OCI-LY7 (cell line): Measurements from ENCODE around the gene SUN2.

ENCODE experiments used
- CTCF ChIP-seq: fragments of 200-600 bp; sonication (generic); conservative IDR thresholded peaks from 2 replicates; pipeline ENCODE4 v1.5.1; 2014; ENCODE audit warnings: mild to moderate bottlenecking, antibody characterized with exemption, low read length, moderate library complexity, mixed read lengths
- EZH2phosphoT487 ChIP-seq: fragments of 200-600 bp; sonication (generic); IDR thresholded peaks from 2 replicates; pipeline ENCODE4 v1.6.1; 2018; ENCODE audit warnings: low read depth, borderline replicate concordance, mild to moderate bottlenecking, mixed run types, antibody characterized with exemption, low read length, moderate library complexity, mixed read lengths

- no peak for TF ChIP-seq CTCF
- TF ChIP-seq EZH2phosphoT487: no peak
These were observed 12.2 kb upstream of the SUN2 start for GRCh38 chr22:38768036-38768435.
